HG02938 (cell line): ENCODE measurements around the gene LZTS3.
"Not testable (repeated sequence)": the region's sequence is repeated elsewhere in the genome, so short reads cannot be mapped to it uniquely, and the experiment has no call there.

ENCODE experiments used
- ATAC-seq: cut with Tn5 transposase; IDR thresholded peaks from one replicate; pipeline ENCODE4 v1.9.1; 2021; ENCODE audit warnings: mild to moderate bottlenecking, moderate library complexity; ENCODE audit not compliant: unreplicated experiment

Gene LZTS3

DNA sequence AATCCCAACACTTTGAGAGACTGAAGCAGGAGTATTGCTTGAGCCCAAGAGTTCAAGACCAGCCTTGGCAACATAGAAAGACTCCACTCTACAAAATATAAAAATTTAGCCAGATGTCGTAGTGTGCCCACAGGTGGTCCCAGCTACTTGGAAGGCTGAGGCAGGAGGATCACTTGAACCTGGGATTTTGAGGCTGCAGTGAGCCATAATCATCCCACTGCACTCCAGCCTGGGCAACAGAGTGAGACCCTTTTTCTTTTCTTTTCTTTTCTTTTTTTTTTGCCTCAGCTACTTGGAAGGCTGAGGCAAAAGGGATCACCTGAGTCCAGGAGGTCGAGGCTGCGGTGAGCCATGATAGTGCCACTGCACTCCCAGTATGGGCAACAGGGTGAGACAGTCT is 31.6 kb downstream of the LZTS3 start:
- no peak for ATAC-seq

- no peak for ATAC-seq
These were observed 35.9 kb downstream of the LZTS3 start for GRCh38 chr20:3137492-3137891.

GRCh38 chr20:3135507-3136070 is 37.8 kb downstream of the LZTS3 start:
- no peak for ATAC-seq

DNA sequence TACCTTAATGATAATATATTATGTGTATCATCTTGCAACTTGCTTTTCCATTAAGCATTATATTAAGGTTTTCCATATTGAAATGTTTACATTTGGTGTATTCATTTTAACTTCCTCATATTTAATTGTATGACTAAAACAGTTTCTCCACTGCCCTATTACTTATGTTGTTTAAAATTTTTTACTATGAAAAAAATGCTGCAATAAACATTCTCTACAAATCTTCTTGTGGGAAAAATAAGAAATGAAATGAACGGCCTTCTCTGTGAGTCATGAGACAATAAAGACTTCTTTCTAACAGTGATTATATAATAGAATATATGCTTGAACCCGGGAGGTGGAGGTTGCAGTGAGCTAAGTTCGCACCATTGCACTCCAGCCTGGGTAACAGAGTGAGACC is 39.2 kb downstream of the LZTS3 start:
- no peak for ATAC-seq

DNA sequence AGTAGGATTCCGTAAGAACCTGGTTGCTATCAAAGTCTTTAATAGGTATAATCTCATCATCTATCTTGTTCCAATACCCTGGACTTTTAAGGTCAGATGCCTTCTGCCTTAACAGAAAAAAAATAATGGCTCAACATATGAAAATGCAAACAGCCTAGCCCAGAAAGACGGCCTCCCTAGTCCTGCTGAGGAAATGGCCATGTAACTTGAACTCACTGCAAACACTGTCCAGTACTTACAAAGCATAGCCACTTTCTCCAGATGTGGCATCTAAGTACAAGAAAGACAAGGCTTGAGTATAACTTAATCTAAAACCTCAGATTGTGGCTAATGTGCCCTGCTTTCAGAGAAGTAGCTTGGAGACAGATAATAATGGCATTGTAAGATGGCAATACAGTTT is 40.2 kb downstream of the LZTS3 start:
- no peak for ATAC-seq

DNA sequence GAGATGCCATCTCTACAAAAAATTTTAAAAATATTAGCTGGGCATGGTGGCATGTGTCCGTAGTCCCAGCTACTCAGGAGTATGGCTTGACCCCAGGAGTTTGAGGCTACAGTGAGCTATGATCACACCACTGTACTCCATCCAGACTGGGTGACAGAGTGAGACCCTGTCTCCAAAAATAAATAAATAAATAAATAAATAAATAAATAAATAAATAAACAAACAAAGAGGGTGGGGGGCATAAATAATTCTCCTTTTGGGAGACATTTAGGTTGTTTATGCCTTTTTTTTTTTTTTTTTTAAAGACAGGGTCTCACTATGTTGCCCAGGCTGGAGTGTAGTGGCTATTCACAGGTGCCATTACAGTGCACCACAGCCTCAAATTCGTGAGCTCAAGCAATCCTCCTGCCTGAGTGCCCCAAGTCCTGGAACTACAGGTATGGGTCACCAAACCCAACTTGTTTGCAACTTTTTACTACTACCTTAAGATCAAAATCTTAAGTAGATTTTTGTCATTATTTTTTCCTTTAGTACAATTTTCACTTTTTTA is 43.2 kb downstream of the LZTS3 start:
- no peak for ATAC-seq

GRCh38 chr20:3129094-3129493 is 44.3 kb downstream of the LZTS3 start:
- no peak for ATAC-seq

DNA sequence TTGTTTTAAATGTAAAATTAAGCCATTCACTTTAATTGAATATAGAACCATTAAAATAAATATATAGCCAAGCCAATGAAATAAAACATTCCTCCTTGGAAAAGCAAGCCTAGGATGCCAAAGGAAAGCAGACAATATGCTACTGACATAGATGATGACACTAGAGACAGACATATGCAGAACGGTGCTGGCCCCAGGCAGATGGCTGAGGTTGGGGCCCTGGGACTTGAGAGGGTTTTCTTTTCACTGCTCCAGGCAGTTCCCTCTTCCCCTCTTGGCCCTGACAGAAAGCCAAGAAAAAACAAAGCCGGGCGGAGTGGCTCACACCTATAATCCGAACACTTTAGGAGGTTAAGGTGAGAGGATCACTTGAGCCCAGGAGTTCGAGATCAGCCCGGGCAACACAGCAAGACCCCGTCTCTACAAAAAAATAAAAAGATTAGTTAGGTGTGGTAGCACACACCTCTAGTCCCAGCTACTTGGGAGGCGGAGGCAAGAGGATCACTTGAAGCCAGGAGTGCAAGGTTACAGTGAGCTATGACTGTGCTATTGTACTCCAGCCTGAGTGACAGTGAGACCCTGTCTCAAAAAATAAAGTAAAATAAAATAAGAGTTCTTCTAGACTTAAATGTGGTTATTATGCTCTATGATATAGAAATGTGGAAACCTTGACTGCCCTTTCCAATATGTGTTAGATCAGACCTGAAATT is 44.9 kb downstream of the LZTS3 start:
- ATAC-seq, result no peak

- no peak for ATAC-seq
These were observed 46.9 kb downstream of the LZTS3 start for GRCh38 chr20:3126527-3126859.

DNA sequence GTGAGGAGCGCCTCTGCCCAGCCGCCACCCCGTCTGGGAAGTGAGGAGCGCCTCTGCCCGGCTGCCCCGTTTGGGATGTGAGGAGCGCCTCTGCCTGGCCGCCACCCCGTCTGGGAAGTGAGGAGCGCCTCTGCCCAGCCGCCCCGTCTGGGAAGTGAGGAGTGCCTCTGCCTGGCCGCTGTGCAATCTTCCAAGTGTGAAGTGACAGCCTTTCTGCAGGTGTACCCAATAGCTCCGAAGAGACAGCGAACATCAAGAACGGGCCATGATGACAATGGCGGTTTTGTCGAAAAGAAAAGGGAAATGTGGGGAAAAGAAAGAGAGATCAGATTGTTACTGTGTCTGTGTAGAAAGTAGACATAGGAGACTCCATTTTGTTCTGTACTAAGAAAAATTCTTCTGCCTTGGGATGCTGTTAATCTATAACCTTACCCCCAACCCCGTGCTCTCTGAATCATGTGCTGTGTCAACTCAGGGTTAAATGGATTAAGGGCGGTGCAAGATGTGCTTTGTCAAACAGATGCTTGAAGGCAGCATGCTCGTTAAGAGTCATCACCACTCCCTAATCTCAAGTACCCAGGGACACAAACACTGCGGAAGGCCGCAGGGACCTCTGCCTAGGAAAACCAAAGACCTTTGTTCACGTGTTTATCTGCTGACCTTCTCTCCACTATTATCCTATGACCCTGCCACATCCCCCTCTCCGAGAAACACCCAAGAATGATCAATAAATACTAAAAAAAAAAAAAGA is 47.4 kb downstream of the LZTS3 start:
- not testable (repeated sequence) for ATAC-seq

DNA sequence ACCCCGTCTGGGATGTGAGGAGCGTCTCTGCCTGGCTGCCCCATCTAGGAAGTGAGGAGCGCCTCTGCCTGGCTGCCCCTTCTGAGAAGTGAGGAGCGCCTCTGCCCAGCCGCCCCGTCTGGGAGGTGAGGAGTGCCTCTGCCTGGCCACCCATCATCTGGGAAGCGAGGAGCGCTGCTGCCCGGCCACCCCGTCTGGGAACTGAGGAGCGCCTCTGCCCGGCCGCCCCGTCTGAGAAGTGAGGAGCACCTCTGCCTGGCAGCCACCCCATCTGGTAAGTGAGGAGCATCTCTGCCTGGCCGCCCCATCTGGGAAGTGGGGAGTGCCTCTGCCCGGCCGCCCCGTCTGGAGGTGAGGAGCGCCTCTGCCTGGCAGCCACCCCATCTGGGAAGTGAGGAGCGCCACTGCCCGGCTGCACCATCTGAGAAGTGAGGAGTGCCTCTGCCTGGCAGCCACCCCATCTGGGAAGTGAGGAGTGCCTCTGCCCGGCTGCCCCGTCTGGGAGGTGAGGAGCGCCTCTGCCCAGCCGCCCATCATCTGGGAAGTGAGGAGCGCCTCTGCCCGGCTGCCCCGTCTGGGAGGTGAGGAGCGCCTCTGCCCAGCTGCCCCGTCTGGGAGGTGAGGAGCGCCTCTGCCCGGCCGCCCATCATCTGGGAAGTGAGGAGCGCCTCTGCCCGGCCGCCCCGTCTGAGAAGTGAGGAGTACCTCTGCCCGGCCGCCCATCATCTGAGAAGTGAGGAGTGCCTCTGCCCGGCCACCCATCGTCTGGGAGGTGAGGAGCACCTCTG is 48.4 kb downstream of the LZTS3 start:
- ATAC-seq, result not testable (repeated sequence)

GRCh38 chr20:3124163-3124562 is 49.2 kb downstream of the LZTS3 start:
- not testable (repeated sequence) for ATAC-seq

DNA sequence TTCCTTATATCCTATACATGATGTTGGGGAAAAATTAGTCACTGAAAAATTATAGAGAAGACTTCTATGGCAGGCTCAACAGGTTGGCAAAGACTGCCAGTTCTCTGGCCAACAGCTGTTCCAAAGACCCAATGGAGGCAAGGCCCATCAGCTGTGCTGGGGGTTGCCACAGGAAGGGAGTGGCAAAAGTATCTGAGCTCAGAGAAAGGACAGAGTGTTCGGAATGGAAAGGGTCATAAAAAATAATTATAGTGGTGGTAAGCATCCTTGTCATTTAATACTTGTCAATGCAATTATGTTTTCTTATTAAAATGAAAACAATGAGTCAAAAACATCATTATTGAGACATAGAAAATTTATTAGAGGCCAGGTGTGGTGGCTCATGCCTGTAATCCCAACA is 49.8 kb downstream of the LZTS3 start:
- no peak for ATAC-seq

DNA sequence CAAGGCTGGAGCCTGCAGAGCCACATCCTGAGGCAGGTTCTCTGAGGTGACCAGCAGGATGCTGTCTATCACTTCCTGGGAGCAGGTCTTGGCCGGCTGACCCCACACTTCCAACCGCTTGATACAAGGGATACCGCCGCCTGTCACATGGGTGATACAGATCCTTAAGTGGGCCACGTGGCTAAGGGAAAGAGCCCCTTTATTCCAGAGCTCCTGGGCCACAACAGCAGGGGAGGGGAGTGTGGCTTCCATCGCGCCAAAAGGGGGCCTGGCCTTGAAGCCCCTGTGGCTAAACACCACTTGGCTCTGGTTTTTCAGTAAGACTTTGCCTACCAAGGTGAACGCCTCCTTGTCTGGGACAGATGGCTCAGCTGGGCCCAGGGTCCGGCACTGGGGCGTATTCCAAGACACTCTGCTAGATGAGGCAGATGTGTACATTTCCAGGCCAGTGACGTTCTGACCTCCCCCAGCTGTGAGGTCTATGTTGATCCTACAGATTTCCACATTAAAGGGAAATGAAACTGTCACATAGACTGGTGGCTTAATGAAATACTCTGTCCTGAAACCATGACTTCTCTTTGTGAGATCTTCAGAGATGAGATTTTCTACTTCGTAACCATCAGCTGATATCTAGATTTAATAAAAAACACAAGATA is 51.3 kb downstream of the LZTS3 start:
- ATAC-seq, result no peak

- no peak for ATAC-seq
These were observed 52.0 kb downstream of the LZTS3 start for GRCh38 chr20:3121271-3121911.

GRCh38 chr20:3119044-3119443 is 54.3 kb downstream of the LZTS3 start:
- no peak for ATAC-seq

DNA sequence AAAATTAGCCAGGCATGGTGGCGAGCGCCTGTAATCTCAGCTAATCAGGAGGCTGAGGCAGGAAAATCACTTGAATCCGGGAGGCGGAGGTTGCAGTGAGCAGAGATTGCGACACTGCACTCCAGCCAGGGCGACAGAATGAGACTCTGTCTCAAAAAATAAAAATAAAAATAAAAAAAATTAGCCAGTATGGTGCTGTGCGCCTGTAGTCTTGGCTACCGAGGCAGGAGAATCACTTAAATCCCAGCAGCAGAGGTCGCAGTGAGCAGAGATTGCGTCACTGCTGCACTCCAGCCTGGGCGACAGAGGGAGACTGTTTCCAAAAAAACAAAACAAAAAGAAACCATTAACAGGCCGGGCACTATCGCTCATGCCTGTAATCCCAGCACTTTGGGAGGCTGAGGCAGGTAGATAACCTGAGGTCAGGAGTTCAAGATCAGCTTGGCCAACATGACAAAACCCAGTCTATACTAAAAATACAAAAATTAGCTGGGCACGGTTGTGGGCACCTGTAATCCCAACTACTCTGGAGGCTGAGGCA is 55.4 kb downstream of the LZTS3 start:
- ATAC-seq, result not testable (repeated sequence)

GRCh38 chr20:3116341-3116740 is 57.0 kb downstream of the LZTS3 start:
- ATAC-seq, result no peak

- no peak for ATAC-seq
These were observed 57.9 kb downstream of the LZTS3 start for GRCh38 chr20:3115190-3116107.
